HG02588 (cell line): ENCODE results near the gene TMEM26.
A peak's percentile ranks its signal among the peaks of the same experiment; 100 is the strongest.
"Not testable (repeated sequence)": the region's sequence is repeated elsewhere in the genome, so short reads cannot be mapped to it uniquely, and the experiment has no call there.

Experiments
- ATAC-seq: cut with Tn5 transposase; IDR thresholded peaks from one replicate; pipeline ENCODE4 v1.9.1; 2021; ENCODE audit warnings: mild to moderate bottlenecking, moderate library complexity; ENCODE audit not compliant: unreplicated experiment

TMEM26 gene

GRCh38 chr10:61406242-61406641 lies 46.9 kb downstream of the TMEM26 start:
- ATAC-seq, result no peak

GRCh38 chr10:61404751-61405150 lies 48.4 kb downstream of the TMEM26 start:
- ATAC-seq, result no peak

- no peak for ATAC-seq
Measured at GRCh38 chr10:61400524-61400923, 52.7 kb downstream of the TMEM26 start.

GRCh38 chr10:61399406-61399805 lies 53.8 kb downstream of the TMEM26 start:
- ATAC-seq, result no peak

GRCh38 chr10:61398366-61399129 lies 54.6 kb downstream of the TMEM26 start:
- no peak for ATAC-seq

GRCh38 chr10:61397175-61397986 lies 55.8 kb downstream of the TMEM26 start:
- ATAC-seq, result peak; percentile 72

GRCh38 chr10:61391281-61391680 lies 61.9 kb downstream of the TMEM26 start:
- peak; percentile 36 for ATAC-seq

- peak; percentile 78 for ATAC-seq
Measured at GRCh38 chr10:61390851-61391250, 62.3 kb downstream of the TMEM26 start.

GRCh38 chr10:61389887-61390286 lies 63.3 kb downstream of the TMEM26 start:
- no peak for ATAC-seq

- ATAC-seq, result not testable (repeated sequence)
Measured at GRCh38 chr10:61388986-61389385, 64.2 kb downstream of the TMEM26 start.

GRCh38 chr10:61385231-61386001 lies 67.8 kb downstream of the TMEM26 start:
- ATAC-seq, result no peak

GRCh38 chr10:61381153-61381552 lies 72.0 kb downstream of the TMEM26 start:
- ATAC-seq, result not testable (repeated sequence)

GRCh38 chr10:61378865-61379264 lies 74.3 kb downstream of the TMEM26 start:
- ATAC-seq, result no peak

- no peak for ATAC-seq
Measured at GRCh38 chr10:61376908-61377368, 76.2 kb downstream of the TMEM26 start.

GRCh38 chr10:61376377-61376776 lies 76.8 kb downstream of the TMEM26 start:
- ATAC-seq, result no peak

- no peak for ATAC-seq
Measured at GRCh38 chr10:61366365-61366764, 86.8 kb downstream of the TMEM26 start.

GRCh38 chr10:61364619-61365018 lies 88.6 kb downstream of the TMEM26 start:
- ATAC-seq, result no peak

GRCh38 chr10:61363006-61363405 lies 90.2 kb downstream of the TMEM26 start:
- ATAC-seq, result no peak

- no peak for ATAC-seq
Measured at GRCh38 chr10:61359452-61359851, 93.7 kb downstream of the TMEM26 start.

- no peak for ATAC-seq
Measured at GRCh38 chr10:61357687-61358086, 95.5 kb downstream of the TMEM26 start.
